Prostate gland (tissue), 2 donors: ENCODE data around the gene CSNK1G3. TPM values are rescaled to one million over a fixed set of nuclear protein-coding genes. Genes with fewer than 3 reads are reported as not detected.
A peak's percentile ranks its signal among the peaks of the same experiment; 100 is the strongest.

Experiments used
- DNase-seq: peaks from one replicate; pipeline ENCODE4 v3.0.0-alpha.2; 2019; ENCODE audit warnings: low spot score
- H3K27ac ChIP-seq, 2 donors: fragments of 200-600 bp; sonication (generic); 2 replicates each; pipeline ENCODE4 v1.5.1; 2017 to 2019
- H3K27me3 ChIP-seq: fragments of 200-600 bp; sonication (generic); replicated peaks from 2 replicates; pipeline ENCODE4 v1.5.1; 2019; ENCODE audit not compliant: insufficient read depth
- H3K36me3 ChIP-seq, 2 donors: fragments of 200-600 bp; sonication (generic); 1 replicate in 1 of 2; 2 replicates in 1 of 2; pipeline versions ENCODE4 v1.5.1 to v1.8.1; 2017 to 2019
- H3K4me1 ChIP-seq: fragments of 200-600 bp; sonication (generic); replicated peaks from 2 replicates; pipeline ENCODE4 v1.5.1; 2019
- H3K4me3 ChIP-seq, 2 donors: fragments of 200-600 bp; sonication (generic); 2 replicates each; pipeline ENCODE4 v1.5.1; 2017 to 2019
- H3K9me3 ChIP-seq: fragments of 200-600 bp; sonication (generic); 2 replicates; pipeline ENCODE4 v1.5.1; 2017
- POLR2A ChIP-seq: fragments of 450-650 bp; IDR thresholded peaks from one replicate; pipeline ENCODE4 v1.6.1; 2016; ENCODE audit warnings: antibody characterized with exemption, mild to moderate bottlenecking
- POLR2AphosphoS5 ChIP-seq: sonication (generic); formaldehyde crosslinking; IDR thresholded peaks from one replicate; pipeline ENCODE4 v1.6.1; 2017; ENCODE audit warnings: antibody characterized with exemption
- WGBS: methylation state at CpG from one replicate; pipeline ENCODE4 v1.1.5; 2018; 5-methylcytosine and 5-hydroxymethylcytosine counted together
- intact Hi-C: fragments of 100-400 bp; cut with DNase I; formaldehyde crosslinking; loops from one replicate; pipeline ENCODE4 v1.14.2; 2022
- total RNA-seq, 2 donors: library from RNA; depleted of rRNA; stranded (reverse); fragments of >200 nt; gene quantifications; one replicate each; pipeline ENCODE4 v1.1.0, GENCODE V29; 2016
- TF ChIP-seq, protein P1 (sequence below), 4 experiments: fragments of 200-600 bp in 2 of 4; fragments of 450-650 bp in 2 of 4; sonication (generic) in 2 of 4; IDR thresholded peaks; 1 replicate in 3 of 4; 2 replicates in 1 of 4; pipeline ENCODE4 v1.5.1; 2016 to 2019; ENCODE audit warnings: antibody characterized with exemption in 4 of 4, mild to moderate bottlenecking in 2 of 4, moderate library complexity in 2 of 4

CSNK1G3 gene
- total RNA-seq, 2 donors from 2014 or later, result 37.1 to 43.1 TPM

DNA sequence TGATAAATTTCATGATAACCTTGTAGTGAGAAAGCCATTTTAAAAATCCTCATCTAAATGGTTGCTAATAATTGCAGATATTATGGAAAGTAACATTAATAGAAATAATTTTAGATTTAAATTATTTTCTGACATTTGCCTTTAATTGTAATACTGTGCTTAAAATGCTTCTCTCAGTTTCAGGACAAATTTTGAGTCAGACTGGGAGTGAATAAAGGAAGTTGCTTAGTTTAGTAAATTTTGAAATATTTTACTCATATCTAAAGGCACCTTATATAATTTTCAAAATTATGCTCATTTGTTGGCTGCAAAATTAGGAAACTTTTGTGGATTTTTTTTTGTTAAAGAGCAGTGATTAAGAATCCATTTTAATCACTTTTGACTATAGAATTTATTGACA is 93.8 kb downstream of the CSNK1G3 start:
- no peaks in the 10 kb centered on the region for H3K4me1 ChIP-seq
- H3K27ac ChIP-seq, result no peak overlapping the region
- no peak for DNase-seq
- no peaks in the 10 kb centered on the region for H3K27me3 ChIP-seq
- intact Hi-C loops, result no loop called here
- no peaks in the 10 kb centered on the region for H3K36me3 ChIP-seq
- no peaks in the 10 kb centered on the region for H3K9me3 ChIP-seq
- no peak for TF ChIP-seq POLR2A
- no peak for TF ChIP-seq POLR2AphosphoS5
- TF ChIP-seq, protein P1, sequence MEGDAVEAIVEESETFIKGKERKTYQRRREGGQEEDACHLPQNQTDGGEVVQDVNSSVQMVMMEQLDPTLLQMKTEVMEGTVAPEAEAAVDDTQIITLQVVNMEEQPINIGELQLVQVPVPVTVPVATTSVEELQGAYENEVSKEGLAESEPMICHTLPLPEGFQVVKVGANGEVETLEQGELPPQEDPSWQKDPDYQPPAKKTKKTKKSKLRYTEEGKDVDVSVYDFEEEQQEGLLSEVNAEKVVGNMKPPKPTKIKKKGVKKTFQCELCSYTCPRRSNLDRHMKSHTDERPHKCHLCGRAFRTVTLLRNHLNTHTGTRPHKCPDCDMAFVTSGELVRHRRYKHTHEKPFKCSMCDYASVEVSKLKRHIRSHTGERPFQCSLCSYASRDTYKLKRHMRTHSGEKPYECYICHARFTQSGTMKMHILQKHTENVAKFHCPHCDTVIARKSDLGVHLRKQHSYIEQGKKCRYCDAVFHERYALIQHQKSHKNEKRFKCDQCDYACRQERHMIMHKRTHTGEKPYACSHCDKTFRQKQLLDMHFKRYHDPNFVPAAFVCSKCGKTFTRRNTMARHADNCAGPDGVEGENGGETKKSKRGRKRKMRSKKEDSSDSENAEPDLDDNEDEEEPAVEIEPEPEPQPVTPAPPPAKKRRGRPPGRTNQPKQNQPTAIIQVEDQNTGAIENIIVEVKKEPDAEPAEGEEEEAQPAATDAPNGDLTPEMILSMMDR (IDR thresholded peaks at IDR 0.05), result no peak
- no peak overlapping the region for H3K4me3 ChIP-seq

DNA sequence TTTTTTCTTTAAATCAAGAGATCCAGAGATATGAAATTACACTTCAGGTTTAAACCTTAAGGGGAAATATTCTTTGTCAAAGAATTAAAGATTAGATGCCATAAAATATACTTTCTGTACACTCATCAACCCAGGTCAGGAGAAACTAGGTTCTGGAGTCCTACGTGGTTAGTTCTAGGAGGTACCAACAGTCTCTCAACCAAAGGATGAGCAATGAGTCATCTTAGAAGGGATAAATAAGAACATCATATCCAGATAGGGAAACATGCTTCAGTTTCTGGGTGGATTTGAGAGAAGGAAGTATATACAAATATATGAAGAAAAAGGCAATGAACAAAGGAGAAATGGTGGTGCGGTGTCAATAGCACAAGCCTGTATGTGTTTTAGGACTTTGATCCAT is 98.2 kb downstream of the CSNK1G3 start:
- intact Hi-C loops, result loop anchor here (5.0 to 10.0 kb wide), 3 partner anchors 95 to 1105 kb away; partner anchors contain the start of genes CEP120 and CSNK1G3
- Histone ChIP-seq H3K4me3 (no peak overlapping the region), H3K27ac (no peak overlapping the region), H3K36me3 (no peaks in the 10 kb centered on the region), H3K9me3 (no peaks in the 10 kb centered on the region), H3K4me1 (no peaks in the 10 kb centered on the region), H3K27me3 (no peaks in the 10 kb centered on the region)
- no peak for DNase-seq
- 98% methylated on average over 2 of the region's 2 CpGs for WGBS
- TF ChIP-seq POLR2AphosphoS5 (no peak), POLR2A (no peak)
- TF ChIP-seq, protein P1 (IDR thresholded peaks at IDR 0.05), result no peak

DNA sequence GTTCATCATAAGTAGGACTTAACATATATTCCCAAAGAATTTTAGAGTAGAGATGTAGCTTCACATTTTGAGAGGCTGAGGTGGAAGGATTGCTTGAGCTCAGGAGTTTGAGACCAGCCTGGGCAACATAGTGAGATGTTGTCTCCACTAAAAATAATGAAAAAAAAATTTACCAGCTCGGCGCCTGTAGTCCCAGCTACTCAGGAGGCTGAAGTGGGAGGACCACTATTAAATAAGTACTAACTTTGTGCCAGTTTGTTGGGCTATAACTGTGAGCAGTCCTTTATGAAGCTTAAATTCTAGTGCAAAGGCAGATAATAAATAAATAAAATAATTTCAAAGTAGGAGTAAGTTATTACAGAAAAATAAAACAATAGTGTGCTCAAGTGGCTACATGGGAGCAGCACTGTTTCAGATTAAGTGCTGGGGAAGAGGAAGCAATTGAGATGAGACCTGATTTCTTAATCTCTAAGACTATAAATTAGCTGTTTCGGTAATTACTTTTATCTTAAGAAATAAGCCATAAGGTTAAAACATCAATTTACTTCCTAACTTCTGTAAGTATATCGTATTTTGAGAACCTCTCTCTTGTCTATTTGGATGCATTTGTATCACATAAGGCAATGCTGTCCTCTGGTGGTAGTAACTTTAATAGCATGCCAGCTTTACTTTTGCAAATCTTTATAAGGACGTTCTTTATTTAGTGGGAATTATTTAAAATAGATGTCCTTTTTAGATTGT is 98.9 kb downstream of the CSNK1G3 start:
- intact Hi-C loops, result loop anchor here (5.0 to 10.0 kb wide), 3 partner anchors 96 to 1106 kb away; partner anchors contain the start of genes CEP120 and CSNK1G3

DNA sequence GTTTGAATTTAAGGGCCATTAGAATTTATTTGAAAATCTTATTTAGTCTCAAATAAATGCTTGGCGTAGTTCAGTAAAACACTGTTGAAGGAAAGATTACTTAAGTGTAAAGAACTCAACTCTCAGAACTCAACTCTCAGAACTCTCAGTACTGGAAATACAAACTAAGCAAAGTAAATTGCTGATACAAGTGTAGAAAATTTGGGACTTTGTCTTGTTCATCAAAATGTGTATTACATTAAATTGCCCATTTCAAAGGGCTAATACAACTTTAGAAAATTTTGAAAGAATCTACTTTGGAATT is 99.4 kb downstream of the CSNK1G3 start:
- H3K4me3 ChIP-seq, result no peak overlapping the region
- TF ChIP-seq POLR2AphosphoS5 (no peak), POLR2A (no peak)
- TF ChIP-seq, protein P1 (IDR thresholded peaks at IDR 0.05), result no peak
- H3K4me1 ChIP-seq, result no peaks in the 10 kb centered on the region
- H3K27me3 ChIP-seq, result no peaks in the 10 kb centered on the region
- no peak overlapping the region for H3K27ac ChIP-seq
- DNase-seq, result no peak
- H3K36me3 ChIP-seq, result no peaks in the 10 kb centered on the region
- 25% methylated on average over 1 of the region's 1 CpG for whole genome bisulfite sequencing
- intact Hi-C loops, result loop anchor here (5.0 to 10.0 kb wide), 3 partner anchors 97 to 1107 kb away; partner anchors contain the start of genes CEP120 and CSNK1G3
- H3K9me3 ChIP-seq, result no peaks in the 10 kb centered on the region

More for the DNA sequence above, 98.9 kb downstream of the CSNK1G3 start:
- TF ChIP-seq POLR2A (no peak), POLR2AphosphoS5 (no peak)
- TF ChIP-seq, protein P1 (IDR thresholded peaks at IDR 0.05), result peak; percentile 81 to 95 (median 90)
- no peaks in the 10 kb centered on the region for H3K4me1 ChIP-seq
- no peaks in the 10 kb centered on the region for H3K36me3 ChIP-seq
- DNase-seq, result peak; percentile 26
- no peak overlapping the region for H3K27ac ChIP-seq
- no peaks in the 10 kb centered on the region for H3K9me3 ChIP-seq
- H3K27me3 ChIP-seq, result no peaks in the 10 kb centered on the region
- H3K4me3 ChIP-seq, result no peak overlapping the region
- WGBS, result 40% methylated on average over 5 of the region's 5 CpGs

DNA sequence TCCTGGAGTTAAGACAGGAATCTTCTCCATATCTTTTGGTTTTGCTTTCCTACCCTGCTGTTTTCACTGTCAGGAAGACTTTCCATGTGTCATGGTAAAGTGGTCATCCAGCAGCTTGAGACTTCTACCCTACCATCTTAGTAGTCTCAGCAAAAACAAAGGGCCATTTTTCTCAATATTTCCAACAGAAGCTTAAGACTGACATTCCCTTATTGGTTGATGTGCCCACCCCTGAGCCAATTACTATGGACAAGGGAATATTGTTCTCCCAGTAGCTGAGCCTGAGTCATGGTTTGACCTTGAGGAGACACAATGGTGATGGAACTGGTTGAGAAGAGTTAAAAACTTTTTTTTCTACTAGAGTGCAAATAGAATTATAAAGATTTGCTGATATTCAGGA is 105.6 kb downstream of the CSNK1G3 start:
- no peak for TF ChIP-seq POLR2AphosphoS5
- DNase-seq, result no peak
- no peaks in the 10 kb centered on the region for H3K4me1 ChIP-seq
- no peak overlapping the region for H3K4me3 ChIP-seq
- intact Hi-C loops, result loop anchor here (10.0 kb wide), 2 partner anchors 103 to 1113 kb away; partner anchors contain the start of gene CSNK1G3
- H3K27me3 ChIP-seq, result no peaks in the 10 kb centered on the region
- no peaks in the 10 kb centered on the region for H3K9me3 ChIP-seq
- H3K27ac ChIP-seq, result no peak overlapping the region
- no peaks in the 10 kb centered on the region for H3K36me3 ChIP-seq
